ENCODE measurements around the gene CNIH3. TPM values are rescaled to one million over a fixed set of nuclear protein-coding genes. Genes with fewer than 3 reads are reported as not detected.
A peak's percentile ranks its signal among the peaks of the same experiment; 100 is the strongest.

The CNIH3 gene
- total and polyA plus RNA-seq, 5 donors from 2014 or later: 1.4 to 2.6 (median 1.9) TPM

DNA sequence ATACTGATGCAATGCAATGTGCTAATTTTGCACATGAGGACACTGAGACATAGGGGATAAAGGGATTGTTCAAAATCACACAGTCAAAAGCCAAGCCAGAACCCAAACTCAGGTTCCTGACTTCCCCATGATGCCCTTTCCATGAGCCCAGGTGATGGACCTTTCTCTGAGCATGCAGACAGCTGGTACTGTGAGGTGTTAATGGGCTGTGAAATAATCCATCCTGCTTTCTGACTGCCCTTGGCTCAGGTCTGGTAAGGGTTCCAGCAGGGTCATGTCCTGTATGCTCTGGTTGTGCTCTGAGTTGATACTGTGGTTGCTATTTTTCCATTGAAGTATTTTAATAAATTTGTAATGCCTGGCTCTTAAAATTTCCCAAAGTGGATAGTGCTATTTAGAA lies 50.0 kb downstream of the CNIH3 start:
- Mint-ChIP-seq H3K36me3 (no peaks in the 10 kb centered on the region), H3K4me1 (no peaks in the 10 kb centered on the region)

DNA sequence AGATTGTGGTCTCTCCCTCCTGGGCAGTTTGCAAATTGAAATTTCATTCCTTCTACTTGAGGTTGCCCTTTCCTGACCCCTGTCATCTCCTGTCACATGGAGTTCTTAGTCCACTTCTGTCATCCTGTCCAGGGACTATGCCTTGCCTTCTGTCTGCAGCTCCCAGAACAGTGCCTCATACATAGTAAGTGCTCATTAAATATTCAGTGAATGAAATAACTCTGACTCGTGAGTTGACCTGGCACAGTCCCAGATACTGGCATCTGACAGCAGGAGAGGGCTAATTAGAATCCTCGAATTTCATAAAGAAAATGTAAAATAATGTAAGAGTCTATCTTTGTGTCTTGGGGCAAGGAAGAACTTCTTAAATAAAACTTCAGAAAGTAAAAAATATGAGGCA lies 50.8 kb downstream of the CNIH3 start:
- Histone ChIP-seq H3K27me3 (ENCODE audit: control insufficient read depth, insufficient read depth, low read length) (peaks cover 2% of the 10 kb centered on the region), H3K36me3 (ENCODE audit: control insufficient read depth, insufficient read depth, low read length) (no peaks in the 10 kb centered on the region), H3K9me3 (ENCODE audit: control insufficient read depth in 2 of 2, low read length in 2 of 2) (no peaks in the 10 kb centered on the region), H3K4me1 (ENCODE audit: control insufficient read depth, insufficient read depth, low read length, poor library complexity, severe bottlenecking) (no peaks in the 10 kb centered on the region), H3K4me3 (ENCODE audit: low read depth, low read length) (no peak overlapping the region), H3K27ac (ENCODE audit: insufficient read depth, low read length, poor library complexity, severe bottlenecking) (no peak overlapping the region)
- no peak for DNase-seq
- no peak overlapping the region for H3K27ac Mint-ChIP-seq
- no peaks in the 10 kb centered on the region for H3K9me3 Mint-ChIP-seq
- no peak for ATAC-seq (ENCODE audit: low read depth in 2 of 2)
- H3K4me1 Mint-ChIP-seq: no peaks in the 10 kb centered on the region
- H3K27me3 Mint-ChIP-seq: peaks cover 9% of the 10 kb centered on the region
- no peaks in the 10 kb centered on the region for H3K36me3 Mint-ChIP-seq
- H3K4me3 Mint-ChIP-seq: peak overlapping the region in 1 of 4 donors; percentile 81

More for the DNA sequence above, 50.0 kb downstream of the CNIH3 start:
- H3K4me3 ChIP-seq (ENCODE audit: low read depth, low read length): no peak overlapping the region
- no peak overlapping the region for H3K27ac ChIP-seq (ENCODE audit: insufficient read depth, low read length, poor library complexity, severe bottlenecking)
- DNase-seq: no peak
- H3K27ac Mint-ChIP-seq: no peak overlapping the region
- H3K4me1 ChIP-seq (ENCODE audit: control insufficient read depth, insufficient read depth, low read length, poor library complexity, severe bottlenecking): no peaks in the 10 kb centered on the region
- H3K36me3 ChIP-seq (ENCODE audit: control insufficient read depth, insufficient read depth, low read length): no peaks in the 10 kb centered on the region
- no peak overlapping the region for H3K4me3 Mint-ChIP-seq
- H3K27me3 Mint-ChIP-seq: peaks cover 13% of the 10 kb centered on the region
- H3K9me3 Mint-ChIP-seq: no peaks in the 10 kb centered on the region
- ATAC-seq (ENCODE audit: low read depth in 2 of 2): no peak
- peaks cover 2% of the 10 kb centered on the region for H3K27me3 ChIP-seq (ENCODE audit: control insufficient read depth, insufficient read depth, low read length)
- H3K9me3 ChIP-seq (ENCODE audit: control insufficient read depth in 2 of 2, low read length in 2 of 2): no peaks in the 10 kb centered on the region

DNA sequence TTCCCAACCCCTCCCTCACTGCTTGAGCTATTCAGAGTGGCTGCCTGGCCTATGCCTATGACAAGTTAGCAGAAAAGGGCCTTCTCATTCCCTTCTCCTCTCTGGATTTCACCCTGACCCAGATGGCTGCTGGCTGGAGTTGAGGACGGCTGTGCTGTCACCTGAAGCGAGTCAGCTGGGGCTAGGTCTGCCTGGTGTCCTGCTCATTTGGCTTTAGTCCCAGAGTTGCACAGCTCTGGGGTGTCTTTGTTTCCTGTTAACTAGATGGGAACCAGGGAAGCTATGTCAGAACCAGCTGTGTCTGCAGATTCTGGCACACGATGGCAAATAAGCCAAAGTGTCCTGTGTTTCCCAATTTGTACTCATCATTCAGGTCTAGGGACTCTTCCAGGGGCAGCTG lies 52.9 kb downstream of the CNIH3 start:
- Mint-ChIP-seq H3K4me3 (no peak overlapping the region), H3K4me1 (no peaks in the 10 kb centered on the region), H3K27ac (no peak overlapping the region), H3K27me3 (peaks cover 2% of the 10 kb centered on the region), H3K36me3 (no peaks in the 10 kb centered on the region), H3K9me3 (peaks cover 0 to 2% (median 0%) of the 10 kb centered on the region in 7 donors)
- ATAC-seq (ENCODE audit: low read depth in 2 of 2) (no peak), DNase-seq (no peak)
- Histone ChIP-seq H3K36me3 (ENCODE audit: control insufficient read depth, insufficient read depth, low read length) (no peaks in the 10 kb centered on the region), H3K27me3 (ENCODE audit: control insufficient read depth, insufficient read depth, low read length) (no peaks in the 10 kb centered on the region), H3K4me3 (ENCODE audit: low read depth, low read length) (no peak overlapping the region), H3K27ac (ENCODE audit: insufficient read depth, low read length, poor library complexity, severe bottlenecking) (no peak overlapping the region), H3K4me1 (ENCODE audit: control insufficient read depth, insufficient read depth, low read length, poor library complexity, severe bottlenecking) (no peaks in the 10 kb centered on the region), H3K9me3 (ENCODE audit: control insufficient read depth in 2 of 2, low read length in 2 of 2) (no peaks in the 10 kb centered on the region)

DNA sequence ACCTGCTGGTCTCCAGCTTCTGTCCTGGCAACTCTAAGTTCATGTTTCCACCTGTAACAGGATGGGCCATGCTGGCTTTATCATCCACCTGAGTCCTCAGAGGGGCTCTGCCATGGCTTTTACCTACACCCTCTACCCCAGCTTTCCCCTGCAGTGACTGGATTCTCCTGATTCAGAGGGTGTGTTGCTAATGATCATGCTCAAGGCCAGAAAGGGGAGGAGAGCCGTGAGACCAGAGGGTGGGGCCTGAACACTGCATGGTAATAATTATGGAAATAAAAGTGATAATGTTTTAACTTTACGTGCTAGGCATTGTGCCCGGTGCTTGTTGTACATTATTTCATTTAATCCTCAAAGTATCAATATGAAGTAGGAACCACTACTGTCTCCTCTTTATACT lies 53.3 kb downstream of the CNIH3 start:
- Mint-ChIP-seq H3K27me3 (no peaks in the 10 kb centered on the region), H3K27ac (no peak overlapping the region), H3K4me3 (no peak overlapping the region), H3K9me3 (peaks cover 0 to 2% (median 0%) of the 10 kb centered on the region in 7 donors), H3K36me3 (no peaks in the 10 kb centered on the region), H3K4me1 (no peaks in the 10 kb centered on the region)
- ATAC-seq (ENCODE audit: low read depth in 2 of 2): no peak
- Histone ChIP-seq H3K27me3 (ENCODE audit: control insufficient read depth, insufficient read depth, low read length) (no peaks in the 10 kb centered on the region), H3K27ac (ENCODE audit: insufficient read depth, low read length, poor library complexity, severe bottlenecking) (no peak overlapping the region), H3K4me1 (ENCODE audit: control insufficient read depth, insufficient read depth, low read length, poor library complexity, severe bottlenecking) (no peaks in the 10 kb centered on the region), H3K36me3 (ENCODE audit: control insufficient read depth, insufficient read depth, low read length) (no peaks in the 10 kb centered on the region), H3K4me3 (ENCODE audit: low read depth, low read length) (no peak overlapping the region), H3K9me3 (ENCODE audit: control insufficient read depth in 2 of 2, low read length in 2 of 2) (no peaks in the 10 kb centered on the region)
- no peak for DNase-seq

DNA sequence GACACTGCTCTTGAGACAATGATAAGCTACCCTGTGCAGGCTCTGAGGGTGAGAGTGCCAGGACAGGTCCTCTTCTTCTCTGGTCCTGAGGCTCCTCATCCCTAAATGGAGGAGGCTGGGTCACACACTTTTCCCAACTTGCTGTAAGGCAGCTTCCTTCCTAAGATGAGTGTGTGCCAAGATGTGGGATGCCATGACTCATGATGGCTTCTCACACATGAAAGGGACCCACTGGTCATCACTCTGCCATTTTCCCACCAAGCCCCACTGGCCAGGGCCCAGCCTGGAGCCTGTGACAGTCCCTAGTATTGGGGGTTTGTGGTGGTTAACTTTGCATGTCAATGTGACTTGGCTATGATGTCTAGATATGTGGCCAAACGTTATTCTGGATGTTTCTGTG lies 54.4 kb downstream of the CNIH3 start:
- H3K9me3 ChIP-seq (ENCODE audit: control insufficient read depth in 2 of 2, low read length in 2 of 2): no peaks in the 10 kb centered on the region
- H3K4me3 Mint-ChIP-seq: no peak overlapping the region
- H3K9me3 Mint-ChIP-seq: peaks cover 0 to 2% (median 0%) of the 10 kb centered on the region in 7 donors
- peaks cover 4% of the 10 kb centered on the region for H3K27me3 Mint-ChIP-seq
- no peak overlapping the region for H3K27ac ChIP-seq (ENCODE audit: insufficient read depth, low read length, poor library complexity, severe bottlenecking)
- no peaks in the 10 kb centered on the region for H3K4me1 Mint-ChIP-seq
- H3K36me3 Mint-ChIP-seq: no peaks in the 10 kb centered on the region
- H3K36me3 ChIP-seq (ENCODE audit: control insufficient read depth, insufficient read depth, low read length): no peaks in the 10 kb centered on the region
- H3K27me3 ChIP-seq (ENCODE audit: control insufficient read depth, insufficient read depth, low read length): no peaks in the 10 kb centered on the region
- no peak overlapping the region for H3K4me3 ChIP-seq (ENCODE audit: low read depth, low read length)
- H3K4me1 ChIP-seq (ENCODE audit: control insufficient read depth, insufficient read depth, low read length, poor library complexity, severe bottlenecking): no peaks in the 10 kb centered on the region
- ATAC-seq (ENCODE audit: low read depth in 2 of 2) (no peak), DNase-seq (no peak)
- H3K27ac Mint-ChIP-seq: no peak overlapping the region

DNA sequence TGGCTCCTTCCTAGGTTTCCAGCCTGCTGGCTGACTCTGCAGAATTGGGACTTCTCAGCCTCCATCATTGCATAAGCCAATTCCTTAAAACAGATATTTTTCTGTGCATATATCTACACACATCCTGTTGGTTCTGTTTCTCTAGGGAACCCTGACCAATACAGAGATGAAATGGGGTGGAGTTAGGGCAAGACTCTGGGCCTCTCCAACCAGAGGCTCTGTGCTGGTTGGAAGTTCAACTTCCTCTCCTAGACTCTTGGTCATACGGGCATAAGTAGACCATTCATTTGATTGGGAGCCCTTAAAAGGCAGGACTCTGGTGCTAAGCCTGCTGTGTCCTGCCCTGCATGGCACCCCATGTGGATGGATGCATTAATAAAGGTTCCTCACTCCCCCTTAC lies 55.0 kb downstream of the CNIH3 start:
- H3K4me1 ChIP-seq (ENCODE audit: control insufficient read depth, insufficient read depth, low read length, poor library complexity, severe bottlenecking): no peaks in the 10 kb centered on the region
- no peaks in the 10 kb centered on the region for H3K27me3 ChIP-seq (ENCODE audit: control insufficient read depth, insufficient read depth, low read length)
- H3K27ac Mint-ChIP-seq: no peak overlapping the region
- peaks cover 4% of the 10 kb centered on the region for H3K27me3 Mint-ChIP-seq
- DNase-seq: no peak
- no peak overlapping the region for H3K4me3 ChIP-seq (ENCODE audit: low read depth, low read length)
- no peak for ATAC-seq (ENCODE audit: low read depth in 2 of 2)
- no peaks in the 10 kb centered on the region for H3K36me3 Mint-ChIP-seq
- H3K4me3 Mint-ChIP-seq: no peak overlapping the region
- no peak overlapping the region for H3K27ac ChIP-seq (ENCODE audit: insufficient read depth, low read length, poor library complexity, severe bottlenecking)
- peaks cover 0 to 2% (median 0%) of the 10 kb centered on the region in 7 donors for H3K9me3 Mint-ChIP-seq
- no peaks in the 10 kb centered on the region for H3K9me3 ChIP-seq (ENCODE audit: control insufficient read depth in 2 of 2, low read length in 2 of 2)
- H3K4me1 Mint-ChIP-seq: no peaks in the 10 kb centered on the region
- H3K36me3 ChIP-seq (ENCODE audit: control insufficient read depth, insufficient read depth, low read length): no peaks in the 10 kb centered on the region

DNA sequence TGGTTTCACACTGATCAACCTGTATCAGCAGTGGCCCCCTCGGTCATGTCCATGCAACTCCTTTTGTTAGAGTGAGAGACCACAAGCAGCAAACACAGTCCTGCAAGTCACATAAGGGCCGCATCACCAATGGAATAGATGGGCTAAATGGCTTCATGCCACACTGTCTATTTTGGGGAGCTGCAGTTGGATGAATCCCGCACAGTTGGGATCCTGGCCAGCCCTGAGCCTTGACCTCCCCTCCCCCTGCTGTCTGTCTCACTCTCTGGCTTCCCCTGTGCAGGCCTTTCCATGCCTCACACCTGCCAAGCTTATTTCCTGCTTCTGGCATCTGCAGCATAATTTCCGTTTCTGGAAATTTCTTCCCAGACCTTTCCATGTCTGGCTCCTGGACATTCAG lies 57.0 kb downstream of the CNIH3 start:
- H3K4me3 Mint-ChIP-seq: no peak overlapping the region
- peaks cover 10% of the 10 kb centered on the region for H3K27me3 Mint-ChIP-seq

DNA sequence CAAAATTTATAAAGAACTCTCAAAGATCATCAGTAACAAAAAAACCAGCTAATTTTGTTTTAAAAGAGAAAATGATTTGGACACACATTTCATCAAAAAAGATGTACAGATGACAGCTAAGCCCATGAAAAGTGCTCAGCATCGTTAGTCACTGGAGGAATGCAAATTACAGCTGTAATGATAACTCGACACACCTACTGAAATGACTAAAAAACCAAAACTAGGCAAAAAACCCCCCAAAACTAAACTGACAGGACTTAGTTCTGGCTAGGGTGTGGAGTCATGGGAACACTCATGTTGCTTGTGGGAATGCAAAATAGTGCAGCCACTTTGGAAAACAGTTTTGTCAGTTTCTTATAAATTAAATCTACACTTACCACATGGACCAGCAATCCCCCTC lies 59.5 kb downstream of the CNIH3 start:
- H3K4me1 ChIP-seq (ENCODE audit: control insufficient read depth, insufficient read depth, low read length, poor library complexity, severe bottlenecking): no peaks in the 10 kb centered on the region
- Mint-ChIP-seq H3K27ac (no peak overlapping the region), H3K4me3 (no peak overlapping the region), H3K4me1 (no peaks in the 10 kb centered on the region), H3K9me3 (peaks cover 0 to 2% (median 0%) of the 10 kb centered on the region in 7 donors), H3K27me3 (peaks cover 10% of the 10 kb centered on the region), H3K36me3 (no peaks in the 10 kb centered on the region)
- DNase-seq: no peak
- H3K27me3 ChIP-seq (ENCODE audit: control insufficient read depth, insufficient read depth, low read length): no peaks in the 10 kb centered on the region
- no peak overlapping the region for H3K27ac ChIP-seq (ENCODE audit: insufficient read depth, low read length, poor library complexity, severe bottlenecking)
- H3K4me3 ChIP-seq (ENCODE audit: low read depth, low read length): no peak overlapping the region
- H3K9me3 ChIP-seq (ENCODE audit: control insufficient read depth in 2 of 2, low read length in 2 of 2): no peaks in the 10 kb centered on the region
- no peak for ATAC-seq (ENCODE audit: low read depth in 2 of 2)
- H3K36me3 ChIP-seq (ENCODE audit: control insufficient read depth, insufficient read depth, low read length): no peaks in the 10 kb centered on the region

More for the DNA sequence above, 57.0 kb downstream of the CNIH3 start:
- H3K9me3 ChIP-seq (ENCODE audit: control insufficient read depth in 2 of 2, low read length in 2 of 2): no peaks in the 10 kb centered on the region
- no peaks in the 10 kb centered on the region for H3K4me1 ChIP-seq (ENCODE audit: control insufficient read depth, insufficient read depth, low read length, poor library complexity, severe bottlenecking)
- H3K36me3 Mint-ChIP-seq: no peaks in the 10 kb centered on the region
- H3K4me3 ChIP-seq (ENCODE audit: low read depth, low read length): no peak overlapping the region
- no peaks in the 10 kb centered on the region for H3K27me3 ChIP-seq (ENCODE audit: control insufficient read depth, insufficient read depth, low read length)
- ATAC-seq (ENCODE audit: low read depth in 2 of 2) (no peak), DNase-seq (no peak)
- no peaks in the 10 kb centered on the region for H3K36me3 ChIP-seq (ENCODE audit: control insufficient read depth, insufficient read depth, low read length)
- H3K27ac Mint-ChIP-seq: no peak overlapping the region
- no peaks in the 10 kb centered on the region for H3K4me1 Mint-ChIP-seq
- peaks cover 0 to 2% (median 0%) of the 10 kb centered on the region in 7 donors for H3K9me3 Mint-ChIP-seq
- H3K27ac ChIP-seq (ENCODE audit: insufficient read depth, low read length, poor library complexity, severe bottlenecking): no peak overlapping the region
